ENCODE results near the gene ATXN1. TPM values are rescaled to one million over a fixed set of nuclear protein-coding genes. Genes with fewer than 3 reads are reported as not detected.

The ATXN1 gene
- total and polyA plus RNA-seq, 2 of the 13 experiments (the other 11 are each of a cell fraction or from before 2014, with no cell fraction given) = 20.7 to 39.5 TPM

DNA sequence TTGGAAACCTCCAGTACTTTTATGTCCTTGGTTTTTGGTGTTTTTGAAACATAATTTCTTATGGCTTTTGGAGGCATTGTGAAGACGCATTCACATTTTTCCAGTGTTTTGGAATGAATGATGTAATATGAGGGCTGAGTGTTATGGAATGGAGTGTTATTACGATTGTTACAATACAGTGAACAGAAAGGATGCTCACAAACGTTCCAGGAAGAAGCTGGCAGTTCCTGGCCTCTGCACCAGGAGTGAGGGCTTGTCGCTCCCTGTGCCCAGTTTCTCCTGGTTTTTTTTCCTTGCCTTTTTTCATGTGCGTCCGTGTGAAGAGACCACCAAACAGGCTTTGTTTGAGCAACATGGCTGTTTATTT lies 502.6 kb downstream of the ATXN1 start:
- Histone ChIP-seq H3K4me2 (ENCODE audit: low read depth, low read length) (no peak overlapping the region), H3K27ac (ENCODE audit: extremely low read length, insufficient read depth, low read length) (no peak overlapping the region), H4K20me1 (ENCODE audit: insufficient read depth, low read length) (no peaks in the 10 kb centered on the region), H3K36me3 (replicated peaks in 1 of 2; ENCODE audit: control insufficient read depth in 1 of 2, insufficient read depth in 2 of 2, low read length in 2 of 2) (no peaks in the 10 kb centered on the region), H3K79me2 (ENCODE audit: insufficient read depth, low read length) (no peaks in the 10 kb centered on the region), H3K9ac (ENCODE audit: insufficient read depth, low read depth, low read length) (no peak overlapping the region), H3K9me3 (ENCODE audit: low read length) (no peaks in the 10 kb centered on the region), H2AFZ (ENCODE audit: low read length) (no peak overlapping the region), H3K27me3 (ENCODE audit: control insufficient read depth in 1 of 2, insufficient read depth in 2 of 2, low read length in 2 of 2) (peaks cover 0 to 15% of the 10 kb centered on the region in 2 experiments; a peak in 3 of 5 replicates), H3K4me1 (ENCODE audit: insufficient read depth, low read length) (no peaks in the 10 kb centered on the region), H3K4me3 (replicated peaks in 1 of 3; ENCODE audit: insufficient read depth in 1 of 3, low read depth in 2 of 3, low read length in 3 of 3) (no peak overlapping the region)
- DNase-seq (ENCODE audit: low spot score) (no peak), FAIRE-seq (no peak), ATAC-seq (no peak)
- in situ Hi-C loops (cut with HindIII; ENCODE audit: extremely low pct_ligation_motif_present, low pct_unique_long_range_greater_than_20kb) (no loop called here), intact Hi-C loops (cut with micrococcal nuclease; ENCODE audit: unreplicated experiment) (no loop called here)
- TF ChIP-seq KAT7 (CRISPR knock-in tag; IDR thresholded peaks at IDR 0.05; ENCODE audit: borderline replicate concordance) = no peak
- TF ChIP-seq NFAT5 (CRISPR knock-in tag; IDR thresholded peaks at IDR 0.05) = no peak
- TF ChIP-seq POLR2G (IDR thresholded peaks at IDR 0.05; ENCODE audit: low read depth, low read length) = no peak
- no peak for TF ChIP-seq DR1 (CRISPR knock-in tag; IDR thresholded peaks at IDR 0.05)
- no peak for TF ChIP-seq ZNF263 (CRISPR knock-in tag; IDR thresholded peaks at IDR 0.05)
- TF ChIP-seq MATR3 (CRISPR knock-in tag; IDR thresholded peaks at IDR 0.05) = no peak
- TF ChIP-seq U2AF1 (optimal IDR thresholded peaks at IDR 0.05; ENCODE audit: low read depth, low read length) = no peak
- TF ChIP-seq, protein P1, sequence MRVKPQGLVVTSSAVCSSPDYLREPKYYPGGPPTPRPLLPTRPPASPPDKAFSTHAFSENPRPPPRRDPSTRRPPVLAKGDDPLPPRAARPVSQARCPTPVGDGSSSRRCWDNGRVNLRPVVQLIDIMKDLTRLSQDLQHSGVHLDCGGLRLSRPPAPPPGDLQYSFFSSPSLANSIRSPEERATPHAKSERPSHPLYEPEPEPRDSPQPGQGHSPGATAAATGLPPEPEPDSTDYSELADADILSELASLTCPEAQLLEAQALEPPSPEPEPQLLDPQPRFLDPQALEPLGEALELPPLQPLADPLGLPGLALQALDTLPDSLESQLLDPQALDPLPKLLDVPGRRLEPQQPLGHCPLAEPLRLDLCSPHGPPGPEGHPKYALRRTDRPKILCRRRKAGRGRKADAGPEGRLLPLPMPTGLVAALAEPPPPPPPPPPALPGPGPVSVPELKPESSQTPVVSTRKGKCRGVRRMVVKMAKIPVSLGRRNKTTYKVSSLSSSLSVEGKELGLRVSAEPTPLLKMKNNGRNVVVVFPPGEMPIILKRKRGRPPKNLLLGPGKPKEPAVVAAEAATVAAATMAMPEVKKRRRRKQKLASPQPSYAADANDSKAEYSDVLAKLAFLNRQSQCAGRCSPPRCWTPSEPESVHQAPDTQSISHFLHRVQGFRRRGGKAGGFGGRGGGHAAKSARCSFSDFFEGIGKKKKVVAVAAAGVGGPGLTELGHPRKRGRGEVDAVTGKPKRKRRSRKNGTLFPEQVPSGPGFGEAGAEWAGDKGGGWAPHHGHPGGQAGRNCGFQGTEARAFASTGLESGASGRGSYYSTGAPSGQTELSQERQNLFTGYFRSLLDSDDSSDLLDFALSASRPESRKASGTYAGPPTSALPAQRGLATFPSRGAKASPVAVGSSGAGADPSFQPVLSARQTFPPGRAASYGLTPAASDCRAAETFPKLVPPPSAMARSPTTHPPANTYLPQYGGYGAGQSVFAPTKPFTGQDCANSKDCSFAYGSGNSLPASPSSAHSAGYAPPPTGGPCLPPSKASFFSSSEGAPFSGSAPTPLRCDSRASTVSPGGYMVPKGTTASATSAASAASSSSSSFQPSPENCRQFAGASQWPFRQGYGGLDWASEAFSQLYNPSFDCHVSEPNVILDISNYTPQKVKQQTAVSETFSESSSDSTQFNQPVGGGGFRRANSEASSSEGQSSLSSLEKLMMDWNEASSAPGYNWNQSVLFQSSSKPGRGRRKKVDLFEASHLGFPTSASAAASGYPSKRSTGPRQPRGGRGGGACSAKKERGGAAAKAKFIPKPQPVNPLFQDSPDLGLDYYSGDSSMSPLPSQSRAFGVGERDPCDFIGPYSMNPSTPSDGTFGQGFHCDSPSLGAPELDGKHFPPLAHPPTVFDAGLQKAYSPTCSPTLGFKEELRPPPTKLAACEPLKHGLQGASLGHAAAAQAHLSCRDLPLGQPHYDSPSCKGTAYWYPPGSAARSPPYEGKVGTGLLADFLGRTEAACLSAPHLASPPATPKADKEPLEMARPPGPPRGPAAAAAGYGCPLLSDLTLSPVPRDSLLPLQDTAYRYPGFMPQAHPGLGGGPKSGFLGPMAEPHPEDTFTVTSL (CRISPR knock-in tag; IDR thresholded peaks at IDR 0.05; ENCODE audit: borderline replicate concordance) = no peak
- TF ChIP-seq GFI1 (CRISPR knock-in tag; IDR thresholded peaks at IDR 0.05; ENCODE audit: borderline replicate concordance) = no peak
- no peak for TF ChIP-seq MAZ (IDR thresholded peaks at IDR 0.05; ENCODE audit: borderline replicate concordance, low read depth, low read length)
- TF ChIP-seq MAZ (CRISPR knock-in tag; IDR thresholded peaks at IDR 0.05; ENCODE audit: low read depth) = no peak
- no peak for TF ChIP-seq ZMAT3 (CRISPR knock-in tag; conservative IDR thresholded peaks at IDR 0.05)
- TF ChIP-seq, protein P2, sequence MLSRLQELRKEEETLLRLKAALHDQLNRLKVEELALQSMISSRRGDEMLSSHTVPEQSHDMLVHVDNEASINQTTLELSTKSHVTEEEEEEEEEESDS (CRISPR knock-in tag; IDR thresholded peaks at IDR 0.05; ENCODE audit: borderline replicate concordance) = no peak
- no peak for TF ChIP-seq SSRP1 (CRISPR knock-in tag; IDR thresholded peaks at IDR 0.05)
- TF ChIP-seq GLI4 (CRISPR knock-in tag; IDR thresholded peaks at IDR 0.05; ENCODE audit: borderline replicate concordance) = no peak
- no TSS peak for BruUV-seq (replicated peaks)
- CTCF ChIA-PET (ENCODE audit: low intra/inter-chr PET ratio, low total read pairs) = no interaction called here
- POLR2A ChIA-PET = no interaction called here
- WGBS (ENCODE audit: low lambda C conversion rate) = 43% methylated on average over 6 of the region's 6 CpGs
